ENCODE results near the gene OIT3.

OIT3 gene

GRCh38 chr10:72952189-72952588, 58.6 kb downstream of the OIT3 start:
- DNase-seq (ENCODE audit: low spot score), result no peak
- Histone ChIP-seq H3K4me3 (no peak overlapping the region), H3K27ac (no peak overlapping the region)
- TF ChIP-seq, protein P1, sequence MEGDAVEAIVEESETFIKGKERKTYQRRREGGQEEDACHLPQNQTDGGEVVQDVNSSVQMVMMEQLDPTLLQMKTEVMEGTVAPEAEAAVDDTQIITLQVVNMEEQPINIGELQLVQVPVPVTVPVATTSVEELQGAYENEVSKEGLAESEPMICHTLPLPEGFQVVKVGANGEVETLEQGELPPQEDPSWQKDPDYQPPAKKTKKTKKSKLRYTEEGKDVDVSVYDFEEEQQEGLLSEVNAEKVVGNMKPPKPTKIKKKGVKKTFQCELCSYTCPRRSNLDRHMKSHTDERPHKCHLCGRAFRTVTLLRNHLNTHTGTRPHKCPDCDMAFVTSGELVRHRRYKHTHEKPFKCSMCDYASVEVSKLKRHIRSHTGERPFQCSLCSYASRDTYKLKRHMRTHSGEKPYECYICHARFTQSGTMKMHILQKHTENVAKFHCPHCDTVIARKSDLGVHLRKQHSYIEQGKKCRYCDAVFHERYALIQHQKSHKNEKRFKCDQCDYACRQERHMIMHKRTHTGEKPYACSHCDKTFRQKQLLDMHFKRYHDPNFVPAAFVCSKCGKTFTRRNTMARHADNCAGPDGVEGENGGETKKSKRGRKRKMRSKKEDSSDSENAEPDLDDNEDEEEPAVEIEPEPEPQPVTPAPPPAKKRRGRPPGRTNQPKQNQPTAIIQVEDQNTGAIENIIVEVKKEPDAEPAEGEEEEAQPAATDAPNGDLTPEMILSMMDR (IDR thresholded peaks at IDR 0.05), result no peak

DNA sequence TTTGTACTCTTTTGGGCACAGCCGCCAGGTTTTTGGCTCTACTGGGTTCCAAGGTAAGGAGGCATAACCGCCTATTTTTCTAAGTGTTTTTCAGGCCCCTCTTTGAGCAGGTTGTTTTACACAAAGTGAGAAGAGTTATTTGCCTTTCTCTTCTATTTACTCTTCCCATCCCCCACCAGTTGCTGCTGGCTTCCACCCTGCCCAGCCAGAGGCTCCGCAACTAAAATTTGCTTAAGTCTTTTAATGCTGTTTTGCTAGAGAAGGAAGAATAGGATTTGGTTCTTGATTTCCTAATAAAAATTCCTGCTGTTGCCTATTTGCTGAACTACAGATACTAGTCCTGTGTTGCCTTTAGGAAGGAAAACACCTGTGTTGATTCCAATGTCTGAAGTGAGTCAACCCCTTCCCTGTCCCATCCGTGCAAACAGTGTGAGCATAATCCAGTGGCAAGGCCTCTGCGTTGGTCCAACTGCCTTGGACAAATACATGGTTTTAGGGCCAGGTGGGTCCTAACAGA, 59.2 kb downstream of the OIT3 start:
- Histone ChIP-seq H3K27ac (no peak overlapping the region), H3K4me3 (no peak overlapping the region)
- TF ChIP-seq, protein P1 (IDR thresholded peaks at IDR 0.05), result no peak
- no peak for DNase-seq (ENCODE audit: low spot score)

DNA sequence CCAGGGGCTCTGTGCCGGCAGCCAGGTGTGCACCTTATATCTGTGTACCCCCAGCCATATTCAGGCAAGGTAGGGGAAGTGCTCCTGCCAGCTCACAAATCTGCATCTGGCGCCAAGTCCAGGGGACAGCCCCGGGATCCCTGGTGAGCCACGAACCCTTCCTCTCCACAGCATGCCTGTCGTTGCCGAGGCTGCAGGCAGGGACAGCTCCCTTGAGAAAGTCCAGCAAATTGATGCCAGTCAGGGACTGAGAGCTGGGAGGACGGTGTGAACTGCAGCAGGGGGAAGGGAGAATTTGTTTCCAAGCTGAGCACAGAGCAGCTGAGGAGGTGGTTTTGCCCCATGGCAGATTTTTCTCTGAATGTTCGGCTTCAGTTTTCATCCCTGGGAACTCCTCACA, 60.1 kb downstream of the OIT3 start:
- Histone ChIP-seq H3K27ac (no peak overlapping the region), H3K4me3 (no peak overlapping the region)
- TF ChIP-seq, protein P1 (IDR thresholded peaks at IDR 0.05), result no peak
- DNase-seq (ENCODE audit: low spot score), result no peak

DNA sequence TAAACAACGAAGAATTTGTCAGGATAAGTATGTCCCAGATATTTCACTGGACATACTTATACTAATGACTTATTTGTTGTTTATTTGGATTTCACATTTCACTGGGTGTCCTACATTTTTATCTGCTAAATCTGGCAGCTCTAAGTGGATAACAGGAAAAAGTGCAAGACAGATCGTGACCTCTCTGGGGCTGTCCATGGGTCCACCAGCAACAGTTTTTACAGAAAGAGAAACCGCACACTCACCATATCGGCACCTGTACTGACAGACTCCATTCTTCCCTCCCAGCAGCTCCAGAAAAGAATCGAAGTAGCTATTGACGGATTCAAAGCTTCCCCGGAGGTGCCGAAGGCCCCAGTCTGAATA, 60.7 kb downstream of the OIT3 start:
- TF ChIP-seq, protein P1 (IDR thresholded peaks at IDR 0.05), result no peak
- no peak for DNase-seq (ENCODE audit: low spot score)
- no peak overlapping the region for H3K27ac ChIP-seq
- no peak overlapping the region for H3K4me3 ChIP-seq

DNA sequence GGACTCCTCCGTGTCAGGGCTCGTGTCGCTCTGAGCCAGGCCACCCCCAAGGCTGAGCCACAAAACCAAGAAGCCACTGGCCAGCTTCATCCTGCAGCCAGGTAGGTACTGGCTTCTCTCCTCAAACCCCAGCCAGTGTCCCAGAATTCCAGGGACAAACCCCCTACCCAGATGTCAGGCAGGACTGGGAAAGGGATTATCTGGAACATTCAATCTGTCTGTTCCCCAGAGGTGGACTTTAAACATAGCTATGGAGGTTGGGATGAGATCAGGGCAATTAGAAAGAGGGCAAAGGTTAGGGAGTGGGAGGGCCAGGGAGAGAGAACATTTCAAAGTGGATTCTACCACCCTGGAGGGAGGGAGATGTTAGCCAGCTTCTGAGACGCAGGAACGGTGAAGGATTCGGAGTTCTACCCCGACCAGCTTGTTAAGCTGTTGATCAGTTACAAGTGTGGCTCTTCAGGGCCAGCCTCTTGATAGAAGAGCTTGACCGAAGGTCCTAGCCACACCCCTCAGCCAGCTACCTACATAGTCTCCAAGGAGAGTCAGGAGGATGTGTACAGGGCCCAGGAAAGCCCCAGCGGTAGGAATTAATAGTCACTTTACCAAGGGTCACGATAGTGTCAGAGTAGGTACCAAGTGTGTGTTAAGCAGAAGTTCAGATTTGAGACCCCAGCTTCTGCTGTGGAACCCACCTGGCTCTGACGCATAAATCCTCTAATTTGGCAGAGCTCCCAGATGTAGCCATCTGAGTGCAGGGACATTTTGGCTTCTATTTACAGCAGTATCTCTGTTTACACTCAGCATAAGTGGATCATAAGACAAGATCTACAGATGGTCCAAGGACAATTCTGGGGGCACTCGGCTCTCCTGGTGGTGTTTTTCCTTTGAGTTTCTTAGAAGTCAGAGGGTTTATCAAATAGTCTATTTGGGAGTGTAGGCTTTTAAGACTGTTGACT, 61.3 kb downstream of the OIT3 start, which contains the start of gene PLA2G12B:
Gene PLA2G12B, minus strand, starts transcription at position 211 of the 959 bp plus-strand sequence. Its CDS starts 121 bp downstream, at position 90.
- Histone ChIP-seq H3K27ac (no peak within 1 kb of the TSS), H3K4me3 (no peak within 1 kb of the TSS)
- TF ChIP-seq, protein P1 (IDR thresholded peaks at IDR 0.05), result no peak
- no peak for DNase-seq (ENCODE audit: low spot score)

GRCh38 chr10:72956001-72956400, 62.5 kb downstream of the OIT3 start:
- Histone ChIP-seq H3K27ac (no peak overlapping the region), H3K4me3 (no peak overlapping the region)
- DNase-seq (ENCODE audit: low spot score), result no peak
- TF ChIP-seq, protein P1 (IDR thresholded peaks at IDR 0.05), result no peak

DNA sequence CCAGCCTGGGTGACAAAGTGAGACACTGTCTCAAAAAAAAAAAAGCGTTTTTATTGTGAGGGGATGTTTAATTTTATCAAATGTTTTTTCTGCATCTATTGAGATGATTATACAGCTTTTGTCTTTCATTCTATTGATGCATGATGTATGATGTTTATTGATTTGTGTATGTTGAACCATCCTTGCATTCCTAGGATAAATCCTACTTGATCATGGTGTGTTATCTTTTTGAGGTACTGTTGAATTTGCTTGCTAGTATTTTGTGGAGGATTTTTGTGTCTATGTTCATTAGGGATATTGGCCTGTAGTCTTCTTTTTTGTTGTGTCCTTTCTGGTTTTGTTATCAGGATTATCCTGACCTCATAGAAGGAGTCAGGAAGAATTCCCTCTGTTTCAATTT, 83.3 kb downstream of the OIT3 start:
- TF ChIP-seq, protein P1 (IDR thresholded peaks at IDR 0.05), result no peak
- no peak overlapping the region for H3K27ac ChIP-seq
- no peak for DNase-seq (ENCODE audit: low spot score)
- no peak overlapping the region for H3K4me3 ChIP-seq

Data from coronary artery (tissue), 2 donors.